DMS53 (cell line): Measurements from ENCODE around the gene PTH2.
"Not testable (repeated sequence)": the region's sequence is repeated elsewhere in the genome, so short reads cannot be mapped to it uniquely, and the experiment has no call there.

Experiments used
- DNase-seq: peaks from one replicate; lab custom pipeline; 2025; lab: John Stamatoyannopoulos, UW

The PTH2 gene

GRCh38 chr19:49378512-49378911 is 44.7 kb downstream of the PTH2 start:
- DNase-seq: no peak

GRCh38 chr19:49374665-49375434 is 48.4 kb downstream of the PTH2 start:
- no peak for DNase-seq

- DNase-seq: not testable (repeated sequence)
These were observed 50.1 kb downstream of the PTH2 start for GRCh38 chr19:49373174-49373573.
